Parietal lobe (tissue), 2 donors: ENCODE measurements around the gene MARCHF4. TPM values are rescaled to one million over a fixed set of nuclear protein-coding genes. Genes with fewer than 3 reads are reported as not detected.

Source experiments
- small RNA-seq: library from RNA; depleted of rRNA; stranded (forward); fragments of <200 nt; gene quantifications from one replicate; pipeline ENCODE3, GENCODE V24; 2014; ENCODE audit warnings: low replicate concordance
- total RNA-seq: library from RNA; depleted of rRNA; stranded (reverse); fragments of >200 nt; gene quantifications from one replicate; pipeline ENCODE4 v1.2.3, GENCODE V29; 2014

The MARCHF4 gene, protein sequence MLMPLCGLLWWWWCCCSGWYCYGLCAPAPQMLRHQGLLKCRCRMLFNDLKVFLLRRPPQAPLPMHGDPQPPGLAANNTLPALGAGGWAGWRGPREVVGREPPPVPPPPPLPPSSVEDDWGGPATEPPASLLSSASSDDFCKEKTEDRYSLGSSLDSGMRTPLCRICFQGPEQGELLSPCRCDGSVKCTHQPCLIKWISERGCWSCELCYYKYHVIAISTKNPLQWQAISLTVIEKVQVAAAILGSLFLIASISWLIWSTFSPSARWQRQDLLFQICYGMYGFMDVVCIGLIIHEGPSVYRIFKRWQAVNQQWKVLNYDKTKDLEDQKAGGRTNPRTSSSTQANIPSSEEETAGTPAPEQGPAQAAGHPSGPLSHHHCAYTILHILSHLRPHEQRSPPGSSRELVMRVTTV
- total RNA-seq = 18.5 TPM

GRCh38 chr2:216371721-216372702 is at the start of gene MARCHF4:
TSS of gene MARCHF4 (minus strand) at chr2:216372483. CDS start at chr2:216370260, 2,223 bp downstream.

GRCh38 chr2:216412022-216412999 is 40.0 kb upstream of the MARCHF4 start, which contains the start of gene SMARCAL1:
TSS of gene SMARCAL1 (plus strand) at chr2:216412484. CDS start at chr2:216414705, 2,221 bp downstream.

Small RNA genes lying within 50 kb of the gene (small RNA-seq; reads per million reads assigned to genes)
- not detected for gene RF00019

Other genes starting within 250 kb of the MARCHF4 start
- 35.4 TPM for gene SMARCAL1, start 40.0 kb upstream of the MARCHF4 start, total RNA-seq
- 1,842 TPM for gene RPL37A, start 126.4 kb upstream of the MARCHF4 start, total RNA-seq